ENCODE measurements around the gene SLCO3A1.

DNA sequence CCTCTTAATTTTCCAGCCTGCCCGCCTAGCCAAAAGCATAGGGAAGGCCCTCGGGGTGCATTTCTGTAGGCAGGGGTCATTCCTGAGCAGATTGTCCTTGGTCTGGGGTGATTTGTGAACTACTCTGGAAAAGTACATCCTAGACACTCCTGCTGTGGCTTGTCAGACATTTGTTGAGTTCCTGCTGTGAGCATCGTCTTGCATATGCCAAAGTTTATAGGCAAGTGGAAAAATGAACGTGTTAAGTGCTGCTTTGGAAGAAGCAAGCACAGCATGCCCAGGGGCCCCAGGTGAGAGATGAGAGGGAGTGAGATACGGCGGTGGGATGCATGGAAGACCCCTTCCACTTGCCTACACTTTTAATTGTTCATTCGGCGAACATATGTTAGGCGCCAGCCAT, 302.4 kb downstream of the SLCO3A1 start:
- TF ChIP-seq EP300 (IDR thresholded peaks at IDR 0.05) (no peak), POLR2A (IDR thresholded peaks at IDR 0.05) (no peak), POLR2AphosphoS5 (IDR thresholded peaks at IDR 0.05) (no peak)
- TF ChIP-seq, protein P1, sequence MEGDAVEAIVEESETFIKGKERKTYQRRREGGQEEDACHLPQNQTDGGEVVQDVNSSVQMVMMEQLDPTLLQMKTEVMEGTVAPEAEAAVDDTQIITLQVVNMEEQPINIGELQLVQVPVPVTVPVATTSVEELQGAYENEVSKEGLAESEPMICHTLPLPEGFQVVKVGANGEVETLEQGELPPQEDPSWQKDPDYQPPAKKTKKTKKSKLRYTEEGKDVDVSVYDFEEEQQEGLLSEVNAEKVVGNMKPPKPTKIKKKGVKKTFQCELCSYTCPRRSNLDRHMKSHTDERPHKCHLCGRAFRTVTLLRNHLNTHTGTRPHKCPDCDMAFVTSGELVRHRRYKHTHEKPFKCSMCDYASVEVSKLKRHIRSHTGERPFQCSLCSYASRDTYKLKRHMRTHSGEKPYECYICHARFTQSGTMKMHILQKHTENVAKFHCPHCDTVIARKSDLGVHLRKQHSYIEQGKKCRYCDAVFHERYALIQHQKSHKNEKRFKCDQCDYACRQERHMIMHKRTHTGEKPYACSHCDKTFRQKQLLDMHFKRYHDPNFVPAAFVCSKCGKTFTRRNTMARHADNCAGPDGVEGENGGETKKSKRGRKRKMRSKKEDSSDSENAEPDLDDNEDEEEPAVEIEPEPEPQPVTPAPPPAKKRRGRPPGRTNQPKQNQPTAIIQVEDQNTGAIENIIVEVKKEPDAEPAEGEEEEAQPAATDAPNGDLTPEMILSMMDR (IDR thresholded peaks at IDR 0.05) = no peak
